ENCODE data around the gene VGLL4.

Gene VGLL4

DNA sequence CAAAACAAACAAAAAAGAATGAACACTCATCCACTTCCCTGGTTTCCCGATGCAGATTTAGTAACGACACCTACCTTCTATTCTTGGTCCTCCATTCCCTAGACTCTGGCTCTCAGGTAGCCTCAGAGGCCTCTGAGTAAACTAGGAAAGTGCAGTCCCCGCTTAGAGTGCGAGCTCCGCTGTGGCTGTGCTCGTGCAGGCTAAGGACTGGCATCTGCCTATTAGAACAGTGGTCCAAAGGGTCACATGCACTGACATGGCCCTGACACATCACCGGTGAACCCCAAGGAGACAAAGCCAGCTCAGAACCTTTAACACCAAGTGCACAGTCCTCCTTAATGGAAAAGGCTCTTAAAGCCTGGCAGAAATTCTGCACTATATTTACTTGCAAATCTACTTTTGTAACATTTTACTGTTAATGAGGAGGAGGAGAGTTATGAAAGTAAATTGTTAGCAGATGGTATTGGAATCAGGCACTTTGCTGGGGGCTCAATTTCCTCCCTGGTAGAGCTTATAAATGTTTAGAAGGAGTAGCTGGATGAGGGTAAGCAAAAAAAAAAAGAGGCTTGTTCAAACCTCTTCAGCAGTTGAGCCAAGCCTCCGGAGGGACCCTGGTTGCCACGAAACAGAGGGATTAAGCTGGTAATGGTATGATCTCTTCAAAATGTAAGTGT, 31.1 kb downstream of the VGLL4 start:
- H3K27me3 Mint-ChIP-seq (ENCODE audit: low read depth) = no peaks in the 10 kb centered on the region
- TF ChIP-seq, protein P1, sequence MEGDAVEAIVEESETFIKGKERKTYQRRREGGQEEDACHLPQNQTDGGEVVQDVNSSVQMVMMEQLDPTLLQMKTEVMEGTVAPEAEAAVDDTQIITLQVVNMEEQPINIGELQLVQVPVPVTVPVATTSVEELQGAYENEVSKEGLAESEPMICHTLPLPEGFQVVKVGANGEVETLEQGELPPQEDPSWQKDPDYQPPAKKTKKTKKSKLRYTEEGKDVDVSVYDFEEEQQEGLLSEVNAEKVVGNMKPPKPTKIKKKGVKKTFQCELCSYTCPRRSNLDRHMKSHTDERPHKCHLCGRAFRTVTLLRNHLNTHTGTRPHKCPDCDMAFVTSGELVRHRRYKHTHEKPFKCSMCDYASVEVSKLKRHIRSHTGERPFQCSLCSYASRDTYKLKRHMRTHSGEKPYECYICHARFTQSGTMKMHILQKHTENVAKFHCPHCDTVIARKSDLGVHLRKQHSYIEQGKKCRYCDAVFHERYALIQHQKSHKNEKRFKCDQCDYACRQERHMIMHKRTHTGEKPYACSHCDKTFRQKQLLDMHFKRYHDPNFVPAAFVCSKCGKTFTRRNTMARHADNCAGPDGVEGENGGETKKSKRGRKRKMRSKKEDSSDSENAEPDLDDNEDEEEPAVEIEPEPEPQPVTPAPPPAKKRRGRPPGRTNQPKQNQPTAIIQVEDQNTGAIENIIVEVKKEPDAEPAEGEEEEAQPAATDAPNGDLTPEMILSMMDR (IDR thresholded peaks at IDR 0.05; ENCODE audit: unreplicated experiment in 3 of 3) = no peak
- no peaks in the 10 kb centered on the region for H3K9me3 Mint-ChIP-seq
- H3K36me3 Mint-ChIP-seq (ENCODE audit: low read depth) = no peaks in the 10 kb centered on the region
- peak overlapping the region; percentile 50 to 84 (median 65) for H3K27ac Mint-ChIP-seq
- peaks cover 97% of the 10 kb centered on the region for H3K4me1 Mint-ChIP-seq
- H3K4me3 Mint-ChIP-seq = peak overlapping the region in 1 of 3 experiments; percentile 51

DNA sequence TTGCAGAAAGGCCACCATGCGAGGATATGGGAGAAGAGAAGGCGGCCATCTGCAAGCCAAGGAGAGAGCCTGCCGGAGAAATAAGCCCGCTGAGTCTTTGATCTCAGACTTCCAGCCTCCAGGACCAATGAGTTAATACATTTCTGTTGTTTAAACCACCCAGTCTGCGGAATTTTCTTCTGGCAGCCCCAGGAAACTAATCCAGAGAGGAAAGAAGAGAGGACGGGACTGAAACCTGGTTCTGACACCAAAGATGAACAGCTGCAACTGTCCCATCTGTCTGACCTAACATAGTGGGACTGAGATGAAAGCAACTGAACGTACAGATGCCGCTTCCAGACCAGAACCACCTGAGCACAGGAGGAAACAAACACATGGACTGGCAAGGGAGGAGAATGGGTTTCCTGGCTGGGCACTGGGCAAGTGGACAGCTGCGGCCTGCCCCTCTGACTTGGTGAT, 32.3 kb downstream of the VGLL4 start:
- peak overlapping the region in 2 of 3 experiments; percentile 2 to 56 for H3K4me3 Mint-ChIP-seq
- H3K9me3 Mint-ChIP-seq = no peaks in the 10 kb centered on the region
- no peaks in the 10 kb centered on the region for H3K27me3 Mint-ChIP-seq (ENCODE audit: low read depth)
- peaks cover 97% of the 10 kb centered on the region for H3K4me1 Mint-ChIP-seq
- peaks cover 9% of the 10 kb centered on the region for H3K36me3 Mint-ChIP-seq (ENCODE audit: low read depth)
- H3K27ac Mint-ChIP-seq = peak overlapping the region; percentile 84 to 94 (median 85)
- TF ChIP-seq, protein P1 (IDR thresholded peaks at IDR 0.05; ENCODE audit: unreplicated experiment in 3 of 3) = no peak

DNA sequence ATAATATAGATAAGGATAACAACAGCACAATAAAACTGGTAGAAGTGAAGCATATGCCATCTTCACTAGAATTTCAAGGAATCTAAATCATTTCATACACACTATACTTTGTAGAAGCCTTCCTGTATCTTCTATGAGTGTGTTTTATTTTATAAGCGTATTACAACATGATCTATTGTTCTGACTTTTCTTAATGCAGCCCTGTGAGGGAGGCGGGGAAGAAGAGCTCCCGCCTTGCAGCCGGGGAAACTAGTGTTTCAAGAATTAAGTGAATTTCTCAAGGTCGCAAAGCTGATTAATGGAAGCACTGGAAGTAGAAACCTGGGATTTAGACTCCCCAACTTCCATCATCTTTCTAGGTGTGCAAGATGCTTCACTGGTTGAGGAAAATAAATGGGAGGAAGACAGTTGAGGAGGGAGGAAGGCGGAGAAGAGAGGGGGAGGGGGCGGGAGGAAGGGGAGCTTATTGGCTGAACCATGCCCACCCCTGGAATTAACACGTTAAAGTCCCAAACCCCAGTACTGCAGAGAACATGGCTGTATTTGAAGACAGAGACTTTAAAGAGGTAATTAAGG, 32.9 kb downstream of the VGLL4 start:
- H3K4me3 Mint-ChIP-seq = peak overlapping the region; percentile 50 to 75 (median 69)

DNA sequence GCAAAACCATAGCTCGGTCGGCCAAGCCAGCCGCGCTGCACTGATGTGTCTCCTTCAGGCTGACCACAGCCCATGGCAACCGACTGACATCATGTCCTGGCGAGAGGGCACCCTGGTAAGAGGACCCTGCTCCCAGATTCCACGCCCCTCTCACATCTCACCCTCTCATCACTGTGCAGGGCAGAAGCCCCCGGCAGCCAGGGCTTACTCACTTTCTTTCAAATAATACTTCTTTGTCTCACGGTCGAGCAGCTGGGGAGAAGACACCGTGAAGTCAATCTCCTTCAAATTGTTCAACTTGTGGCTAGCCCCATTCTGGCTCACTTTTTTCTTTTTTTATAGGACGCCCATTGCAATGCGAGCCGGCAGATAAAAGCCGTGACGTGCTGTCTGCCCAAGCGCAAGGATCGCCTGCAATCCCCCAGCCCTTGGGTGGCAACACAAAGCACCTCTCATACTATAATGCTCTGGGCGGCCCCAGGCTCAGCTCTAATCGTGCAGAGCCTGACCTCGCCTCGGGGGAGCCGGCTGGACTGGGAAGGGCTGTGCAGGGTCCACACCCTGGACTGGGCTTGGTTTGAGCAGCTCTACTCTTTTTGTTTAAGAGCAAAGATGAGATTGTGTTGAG, 33.6 kb downstream of the VGLL4 start:
- H3K36me3 Mint-ChIP-seq (ENCODE audit: low read depth) = peaks cover 20% of the 10 kb centered on the region
- H3K4me3 Mint-ChIP-seq = peak overlapping the region; percentile 50 to 75 (median 69)
- H3K27ac Mint-ChIP-seq = peak overlapping the region; percentile 84 to 94 (median 85)
- peaks cover 97% of the 10 kb centered on the region for H3K4me1 Mint-ChIP-seq
- TF ChIP-seq, protein P1 (IDR thresholded peaks at IDR 0.05; ENCODE audit: unreplicated experiment in 3 of 3) = no peak
- no peaks in the 10 kb centered on the region for H3K9me3 Mint-ChIP-seq
- no peaks in the 10 kb centered on the region for H3K27me3 Mint-ChIP-seq (ENCODE audit: low read depth)

More for the DNA sequence above, 32.9 kb downstream of the VGLL4 start:
- Mint-ChIP-seq H3K27me3 (ENCODE audit: low read depth) (no peaks in the 10 kb centered on the region), H3K4me1 (peaks cover 97% of the 10 kb centered on the region), H3K9me3 (no peaks in the 10 kb centered on the region), H3K36me3 (ENCODE audit: low read depth) (peaks cover 15% of the 10 kb centered on the region), H3K27ac (peak overlapping the region; percentile 84 to 94 (median 85))
- TF ChIP-seq, protein P1 (IDR thresholded peaks at IDR 0.05; ENCODE audit: unreplicated experiment in 3 of 3) = no peak

DNA sequence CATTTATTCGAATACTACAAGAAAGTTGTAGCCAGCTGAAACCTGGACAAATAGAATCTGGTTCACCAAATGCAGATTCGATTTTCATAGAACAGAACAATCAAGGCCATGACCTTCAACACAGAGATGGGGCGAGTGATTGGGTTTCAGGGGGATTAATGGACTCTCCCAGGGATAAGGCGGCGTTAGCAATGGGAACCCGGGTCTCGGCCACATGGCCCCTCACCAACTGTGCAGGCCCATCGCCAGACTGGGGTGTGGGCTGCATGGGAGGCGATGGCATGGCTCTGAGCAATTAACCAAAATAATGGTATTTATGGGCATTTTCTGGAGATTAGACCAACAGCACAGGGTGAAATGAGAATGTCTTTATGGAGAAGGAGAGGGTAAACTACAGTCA, 34.2 kb downstream of the VGLL4 start:
- Mint-ChIP-seq H3K36me3 (ENCODE audit: low read depth) (peaks cover 20% of the 10 kb centered on the region), H3K27ac (peak overlapping the region; percentile 84 to 94 (median 85)), H3K4me3 (peak overlapping the region in 2 of 3 experiments; percentile 40 to 75), H3K27me3 (ENCODE audit: low read depth) (no peaks in the 10 kb centered on the region), H3K9me3 (no peaks in the 10 kb centered on the region), H3K4me1 (peaks cover 95% of the 10 kb centered on the region)
- TF ChIP-seq, protein P1 (IDR thresholded peaks at IDR 0.05; ENCODE audit: unreplicated experiment in 3 of 3) = no peak

All from nephron (organoid).